Activated B cell treated with CpG ODN at 0.5 μM for 24 hours (primary cell): Measurements from ENCODE around the gene TMC8. TPM values are rescaled to one million over a fixed set of nuclear protein-coding genes. Genes with fewer than 3 reads are reported as not detected.

Experiments
- ATAC-seq: fragments of 200-7000 bp; cut with Tn5 transposase; one replicate; pipeline ENCODE4 v1.10.0; 2021; ENCODE audit warnings: low read depth, mild to moderate bottlenecking, moderate library complexity
- CTCF ChIA-PET: fragments of 350-600 bp; sonication (Branson Sonifier 250); formaldehyde crosslinking; loops from one replicate; lab custom pipeline; 2021; ENCODE audit warnings: antibody characterized with exemption; lab: Charles Lee
- POLR2A ChIA-PET: fragments of 350-600 bp; sonication (Branson Sonifier 250); formaldehyde crosslinking; loops from one replicate; lab custom pipeline; 2021; ENCODE audit warnings: antibody characterized with exemption; lab: Charles Lee
- DNase-seq: peaks from one replicate; pipeline ENCODE4 v3.0.0; 2022
- H3K27ac Mint-ChIP-seq: one replicate; pipeline ENCODE4 v1.8.0; 2020; ENCODE audit warnings: mixed read lengths
- H3K27me3 Mint-ChIP-seq: one replicate; pipeline ENCODE4 v1.8.0; 2021; ENCODE audit warnings: mixed read lengths
- H3K36me3 Mint-ChIP-seq: one replicate; pipeline ENCODE4 v1.8.0; 2021; ENCODE audit warnings: low read depth, mixed read lengths
- H3K4me1 Mint-ChIP-seq: one replicate; pipeline ENCODE4 v1.8.0; 2021; ENCODE audit warnings: mixed read lengths
- H3K4me3 Mint-ChIP-seq: one replicate; pipeline ENCODE4 v1.8.0; 2020; ENCODE audit warnings: mild to moderate bottlenecking, mixed read lengths
- H3K9me3 Mint-ChIP-seq: one replicate; pipeline ENCODE4 v1.8.0; 2020; ENCODE audit warnings: mixed read lengths
- intact Hi-C: fragments of 100-400 bp; cut with micrococcal nuclease; formaldehyde crosslinking; loops from one replicate; pipeline ENCODE4 v1.15.1; 2024
- total RNA-seq: library from RNA; stranded (reverse); gene quantifications from 2 replicates; pipeline ENCODE4 v1.2.3, GENCODE V29; 2022
- TF ChIP-seq, protein P1 (sequence below): fragments of 200-600 bp; IDR thresholded peaks from one replicate; pipeline ENCODE4 v1.8.0; 2022; ENCODE audit warnings: antibody characterized with exemption, mild to moderate bottlenecking

The TMC8 gene
- total RNA-seq, 1 donor from 2014 or later: 181 TPM

DNA sequence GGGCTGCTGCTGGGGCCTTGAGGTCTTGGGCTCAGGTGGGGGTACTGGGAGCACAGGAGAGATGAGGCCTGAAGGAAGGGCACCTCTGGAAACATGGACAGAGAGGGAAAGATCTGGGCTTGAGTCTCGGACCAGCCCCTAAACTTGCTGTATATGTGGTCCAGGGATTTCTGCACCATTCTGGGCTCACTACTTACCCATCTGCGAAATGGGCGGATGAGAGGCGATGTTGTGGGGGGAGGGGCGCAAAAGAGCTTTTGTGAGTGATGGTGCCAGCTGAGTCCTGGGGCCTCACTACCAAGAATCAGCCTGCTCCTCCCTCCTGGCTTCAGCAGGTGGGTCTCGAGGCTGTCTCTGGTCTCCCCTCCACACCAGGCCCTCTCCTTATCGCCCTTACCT lies 15.9 kb downstream of the TMC8 start:
- peaks cover 87% of the 10 kb centered on the region for H3K4me1 Mint-ChIP-seq
- POLR2A ChIA-PET: interaction anchor here (30.5 to 48.2 kb wide), 2 partner anchors 15 to 27 kb away, joined by 1040 to 2404 read pairs; partner anchors contain the start of genes AFMID, SYNGR2, TK1 and TMC6
- DNase-seq (no peak), ATAC-seq (no peak)
- H3K27ac Mint-ChIP-seq: peak overlapping the region; percentile 94
- no peak overlapping the region for H3K4me3 Mint-ChIP-seq
- peaks cover 10% of the 10 kb centered on the region for H3K36me3 Mint-ChIP-seq
- H3K27me3 Mint-ChIP-seq: no peaks in the 10 kb centered on the region
- H3K9me3 Mint-ChIP-seq: no peaks in the 10 kb centered on the region
- intact Hi-C loops: loop anchor here (10.0 kb wide), 1 partner anchor 628 kb away; no protein-coding TSS in a partner anchor
- CTCF ChIA-PET: interaction anchor here (0.8 to 2.6 kb wide), 2 partner anchors 9 to 30 kb away, joined by 4 to 13 read pairs; no protein-coding TSS in a partner anchor
- TF ChIP-seq, protein P1, sequence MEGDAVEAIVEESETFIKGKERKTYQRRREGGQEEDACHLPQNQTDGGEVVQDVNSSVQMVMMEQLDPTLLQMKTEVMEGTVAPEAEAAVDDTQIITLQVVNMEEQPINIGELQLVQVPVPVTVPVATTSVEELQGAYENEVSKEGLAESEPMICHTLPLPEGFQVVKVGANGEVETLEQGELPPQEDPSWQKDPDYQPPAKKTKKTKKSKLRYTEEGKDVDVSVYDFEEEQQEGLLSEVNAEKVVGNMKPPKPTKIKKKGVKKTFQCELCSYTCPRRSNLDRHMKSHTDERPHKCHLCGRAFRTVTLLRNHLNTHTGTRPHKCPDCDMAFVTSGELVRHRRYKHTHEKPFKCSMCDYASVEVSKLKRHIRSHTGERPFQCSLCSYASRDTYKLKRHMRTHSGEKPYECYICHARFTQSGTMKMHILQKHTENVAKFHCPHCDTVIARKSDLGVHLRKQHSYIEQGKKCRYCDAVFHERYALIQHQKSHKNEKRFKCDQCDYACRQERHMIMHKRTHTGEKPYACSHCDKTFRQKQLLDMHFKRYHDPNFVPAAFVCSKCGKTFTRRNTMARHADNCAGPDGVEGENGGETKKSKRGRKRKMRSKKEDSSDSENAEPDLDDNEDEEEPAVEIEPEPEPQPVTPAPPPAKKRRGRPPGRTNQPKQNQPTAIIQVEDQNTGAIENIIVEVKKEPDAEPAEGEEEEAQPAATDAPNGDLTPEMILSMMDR: no peak

DNA sequence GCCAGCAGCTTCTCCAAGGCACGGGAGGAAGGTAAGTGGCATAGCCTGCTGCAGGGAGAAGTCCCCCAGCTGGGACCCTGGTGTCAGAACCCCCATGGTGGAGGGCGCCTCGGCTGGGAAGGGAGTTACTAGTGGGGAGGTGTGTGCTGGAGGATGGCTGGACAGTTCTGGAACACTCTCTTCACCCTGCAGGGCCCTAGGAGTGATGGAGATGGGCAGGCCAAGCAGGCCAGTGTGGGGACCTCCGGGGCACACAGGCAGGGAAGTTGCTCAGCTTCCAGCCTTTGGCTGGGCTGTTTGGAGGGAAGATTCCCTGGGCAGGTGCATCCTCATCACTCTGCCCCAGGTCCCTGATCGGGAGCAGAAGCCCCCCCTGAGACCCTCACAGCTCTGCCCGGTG lies 16.3 kb downstream of the TMC8 start:
- DNase-seq (no peak), ATAC-seq (no peak)
- H3K9me3 Mint-ChIP-seq: no peaks in the 10 kb centered on the region
- TF ChIP-seq, protein P1: no peak
- H3K27ac Mint-ChIP-seq: peak overlapping the region; percentile 94
- intact Hi-C loops: loop anchor here (1.0 to 10.0 kb wide), 3 partner anchors 8 to 628 kb away; no protein-coding TSS in a partner anchor
- H3K27me3 Mint-ChIP-seq: no peaks in the 10 kb centered on the region
- H3K4me3 Mint-ChIP-seq: no peak overlapping the region
- ChIA-PET CTCF (interaction anchor here (0.8 to 2.6 kb wide), 3 partner anchors 9 to 30 kb away, joined by 4 to 13 read pairs (median 4); no protein-coding TSS in a partner anchor), POLR2A (interaction anchor here (1.4 to 48.2 kb wide), 3 partner anchors 15 to 31 kb away, joined by 4 to 2404 read pairs (median 1040); partner anchors contain the start of genes AFMID, SYNGR2, TK1 and TMC6)
- H3K4me1 Mint-ChIP-seq: peaks cover 87% of the 10 kb centered on the region
- H3K36me3 Mint-ChIP-seq: peaks cover 8% of the 10 kb centered on the region

DNA sequence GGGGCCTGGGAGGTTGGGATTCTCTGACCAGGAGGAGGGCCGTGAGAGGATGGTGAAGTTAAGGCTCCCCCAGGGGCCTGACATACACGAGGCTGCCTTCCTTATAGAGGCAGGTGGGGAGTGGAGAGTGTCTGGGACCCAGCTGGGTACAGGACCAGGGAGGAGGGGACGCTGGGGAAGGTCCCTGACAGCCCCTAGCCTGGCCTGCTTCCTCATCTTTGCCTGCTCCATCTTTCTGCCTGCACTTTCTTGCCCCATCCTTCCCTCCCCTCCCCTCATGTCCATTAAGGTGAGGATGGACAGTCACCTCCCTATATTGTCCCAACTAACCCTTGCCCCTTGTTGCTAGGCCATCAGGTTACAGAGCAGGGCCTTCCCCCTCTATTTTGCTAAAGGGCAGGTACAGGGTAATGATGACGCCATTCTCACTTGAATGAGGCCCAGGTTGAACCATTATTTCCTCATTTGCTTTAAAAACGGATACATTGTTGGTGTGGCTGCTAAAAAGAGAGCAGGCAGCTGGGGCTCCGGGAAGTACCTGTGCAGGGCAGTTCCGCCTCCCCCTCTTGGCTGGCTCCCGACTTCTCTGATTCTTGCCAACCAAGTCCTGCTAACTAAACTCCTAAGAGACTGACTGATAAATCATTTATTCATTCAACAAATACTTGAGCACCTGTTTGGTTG lies 16.9 kb downstream of the TMC8 start:
- H3K4me3 Mint-ChIP-seq: peak overlapping the region; percentile 64
- ChIA-PET CTCF (interaction anchor here (1.0 to 2.6 kb wide), 4 partner anchors 10 to 29 kb away, joined by 4 to 13 read pairs (median 7); no protein-coding TSS in a partner anchor), POLR2A (interaction anchor here (0.5 to 48.2 kb wide), 5 partner anchors 16 to 588 kb away, joined by 3 to 2404 read pairs (median 6); partner anchors contain the start of genes AFMID, SYNGR2, TK1 and TMC6)

DNA sequence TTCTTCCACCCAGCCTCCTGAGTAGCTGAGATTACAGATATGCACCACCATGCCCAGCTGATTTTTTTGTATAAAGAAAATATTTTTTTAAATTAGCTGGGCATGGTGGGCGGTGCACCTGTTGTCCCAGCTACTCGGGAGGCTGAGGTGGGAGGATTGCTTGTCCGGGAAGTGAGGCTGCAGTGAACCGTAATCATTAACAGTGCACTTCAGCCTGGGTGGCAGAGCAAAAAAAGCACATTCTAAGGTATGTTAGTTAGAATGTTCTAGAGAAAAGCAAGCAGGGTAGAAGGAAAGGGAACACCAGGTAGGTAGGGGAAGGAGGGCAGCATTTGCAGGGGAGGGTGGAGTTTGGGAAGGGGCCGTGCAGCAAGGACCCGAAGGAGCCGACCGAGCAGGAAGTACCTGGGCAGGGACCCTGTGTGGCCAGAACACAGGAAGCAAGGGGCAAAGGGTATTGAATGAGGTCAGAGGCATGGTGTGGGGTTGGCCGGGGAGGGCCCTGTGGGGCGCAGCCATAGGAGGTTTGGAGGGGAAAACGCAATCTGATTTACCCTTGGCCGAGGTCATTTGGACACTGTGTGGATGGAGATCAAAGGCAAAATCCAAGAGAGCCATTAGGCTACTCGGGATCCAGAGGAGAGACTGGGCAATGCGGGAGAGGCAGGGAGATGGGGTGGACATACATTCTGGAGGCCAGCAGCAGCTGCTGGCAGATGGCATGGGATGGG lies 17.9 kb downstream of the TMC8 start:
- Mint-ChIP-seq H3K4me3 (peak overlapping the region; percentile 25), H3K4me1 (peaks cover 86% of the 10 kb centered on the region), H3K27ac (peak overlapping the region; percentile 94), H3K9me3 (no peaks in the 10 kb centered on the region), H3K36me3 (no peaks in the 10 kb centered on the region), H3K27me3 (no peaks in the 10 kb centered on the region)
- intact Hi-C loops: loop anchor here (10.0 kb wide), 1 partner anchor 626 kb away; no protein-coding TSS in a partner anchor
- TF ChIP-seq, protein P1: no peak
- DNase-seq (no peak), ATAC-seq (no peak)
- CTCF ChIA-PET: interaction anchor here (1.5 to 2.6 kb wide), 3 partner anchors 11 to 28 kb away, joined by 5 to 13 read pairs (median 9); no protein-coding TSS in a partner anchor
- POLR2A ChIA-PET: interaction anchor here (0.5 to 48.2 kb wide), 7 partner anchors 17 to 825 kb away, joined by 3 to 2404 read pairs (median 4); partner anchors contain the start of genes AFMID, SYNGR2, TK1 and TMC6

More for the DNA sequence above, 16.9 kb downstream of the TMC8 start:
- DNase-seq: no peak
- Mint-ChIP-seq H3K27ac (peak overlapping the region; percentile 94), H3K9me3 (no peaks in the 10 kb centered on the region), H3K4me1 (peaks cover 87% of the 10 kb centered on the region), H3K36me3 (peaks cover 3% of the 10 kb centered on the region), H3K27me3 (no peaks in the 10 kb centered on the region)
- intact Hi-C loops: loop anchor here (1.0 to 10.0 kb wide), 3 partner anchors 8 to 627 kb away; no protein-coding TSS in a partner anchor
- TF ChIP-seq, protein P1: no peak
- ATAC-seq: peak; percentile 78
